ENCODE results near the gene MDM4.
"Not testable (repeated sequence)": the region's sequence is repeated elsewhere in the genome, so short reads cannot be mapped to it uniquely, and the experiment has no call there.

MDM4 gene

DNA sequence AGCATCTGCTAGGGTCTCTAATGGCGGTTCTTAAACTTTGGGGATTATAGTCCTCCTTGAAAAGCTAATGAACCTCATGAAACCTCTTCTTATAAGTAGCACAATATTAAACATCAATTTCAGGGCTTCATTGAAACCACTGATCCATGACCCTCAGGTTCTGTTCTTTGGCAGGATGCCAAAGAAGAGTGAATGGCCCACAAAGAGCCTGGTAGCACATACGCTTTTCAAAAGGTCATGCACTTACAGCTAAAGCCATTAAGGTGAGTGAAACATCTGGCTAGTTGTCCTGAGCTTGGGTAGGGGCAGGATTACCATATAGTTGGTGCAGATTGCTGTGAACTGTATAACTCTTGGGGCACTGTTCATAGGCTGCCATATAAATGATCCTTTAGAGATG, 42.3 kb downstream of the MDM4 start:
- TF ChIP-seq, protein P1, sequence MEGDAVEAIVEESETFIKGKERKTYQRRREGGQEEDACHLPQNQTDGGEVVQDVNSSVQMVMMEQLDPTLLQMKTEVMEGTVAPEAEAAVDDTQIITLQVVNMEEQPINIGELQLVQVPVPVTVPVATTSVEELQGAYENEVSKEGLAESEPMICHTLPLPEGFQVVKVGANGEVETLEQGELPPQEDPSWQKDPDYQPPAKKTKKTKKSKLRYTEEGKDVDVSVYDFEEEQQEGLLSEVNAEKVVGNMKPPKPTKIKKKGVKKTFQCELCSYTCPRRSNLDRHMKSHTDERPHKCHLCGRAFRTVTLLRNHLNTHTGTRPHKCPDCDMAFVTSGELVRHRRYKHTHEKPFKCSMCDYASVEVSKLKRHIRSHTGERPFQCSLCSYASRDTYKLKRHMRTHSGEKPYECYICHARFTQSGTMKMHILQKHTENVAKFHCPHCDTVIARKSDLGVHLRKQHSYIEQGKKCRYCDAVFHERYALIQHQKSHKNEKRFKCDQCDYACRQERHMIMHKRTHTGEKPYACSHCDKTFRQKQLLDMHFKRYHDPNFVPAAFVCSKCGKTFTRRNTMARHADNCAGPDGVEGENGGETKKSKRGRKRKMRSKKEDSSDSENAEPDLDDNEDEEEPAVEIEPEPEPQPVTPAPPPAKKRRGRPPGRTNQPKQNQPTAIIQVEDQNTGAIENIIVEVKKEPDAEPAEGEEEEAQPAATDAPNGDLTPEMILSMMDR (IDR thresholded peaks at IDR 0.05; ENCODE audit: borderline replicate concordance, control extremely low read depth, extremely low read depth, insufficient read depth, missing control alignments): no peak
- in situ Hi-C loops (cut with MboI; ENCODE audit: low sequenced_read_pairs, unreplicated experiment): no loop called here
- DNase-seq (ENCODE audit: low spot score): no peak

DNA sequence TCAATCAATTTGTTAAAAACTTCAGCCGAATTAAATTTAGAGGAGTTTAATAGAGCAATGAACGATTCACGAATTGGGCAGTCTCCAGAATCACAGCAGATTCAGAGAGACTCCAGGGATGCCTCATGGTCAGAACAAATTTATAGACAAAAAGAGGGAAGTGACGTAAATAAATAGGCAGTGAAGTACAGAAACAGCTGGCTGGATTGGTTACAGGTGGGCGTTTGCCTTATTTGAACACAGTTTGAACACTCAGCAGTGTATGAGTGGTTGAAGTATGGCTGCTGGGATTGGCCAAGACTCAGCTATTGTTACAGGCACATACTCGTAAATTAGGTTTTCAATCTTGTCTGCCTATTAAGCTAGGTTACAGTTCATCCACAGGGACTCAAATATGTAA, 43.8 kb downstream of the MDM4 start:
- in situ Hi-C loops (cut with MboI; ENCODE audit: low sequenced_read_pairs, unreplicated experiment); DNase-seq (ENCODE audit: low spot score): not testable (repeated sequence)

DNA sequence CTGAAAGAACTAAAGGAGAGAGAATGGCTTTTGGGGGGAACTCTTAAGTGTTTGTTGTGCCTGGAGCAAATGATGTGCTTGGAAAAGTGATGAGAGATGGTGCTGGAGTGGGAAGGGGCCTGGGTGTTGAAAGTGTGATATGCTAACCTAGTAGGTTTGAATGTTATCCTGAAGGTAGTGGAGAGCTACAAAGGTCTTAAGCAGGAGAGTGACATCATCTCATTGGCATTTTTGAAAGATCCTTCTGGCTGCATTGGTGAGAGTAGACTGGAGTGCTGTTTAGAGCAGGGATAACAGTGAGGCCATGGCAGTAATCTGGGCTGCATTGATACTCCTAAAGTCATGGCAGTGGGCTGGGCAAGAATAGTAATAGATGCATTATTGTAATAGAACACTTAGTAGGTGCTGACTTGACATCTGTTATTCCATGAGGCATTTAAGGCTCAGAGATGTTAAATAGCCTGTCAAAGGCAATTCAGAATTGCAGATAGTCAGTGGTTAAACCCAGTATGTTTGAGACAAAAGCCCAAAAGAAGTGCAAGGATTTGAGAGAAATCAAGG, 44.5 kb downstream of the MDM4 start:
- DNase-seq (ENCODE audit: low spot score): no peak
- TF ChIP-seq, protein P1 (IDR thresholded peaks at IDR 0.05; ENCODE audit: borderline replicate concordance, control extremely low read depth, extremely low read depth, insufficient read depth, missing control alignments): no peak
- in situ Hi-C loops (cut with MboI; ENCODE audit: low sequenced_read_pairs, unreplicated experiment): no loop called here

DNA sequence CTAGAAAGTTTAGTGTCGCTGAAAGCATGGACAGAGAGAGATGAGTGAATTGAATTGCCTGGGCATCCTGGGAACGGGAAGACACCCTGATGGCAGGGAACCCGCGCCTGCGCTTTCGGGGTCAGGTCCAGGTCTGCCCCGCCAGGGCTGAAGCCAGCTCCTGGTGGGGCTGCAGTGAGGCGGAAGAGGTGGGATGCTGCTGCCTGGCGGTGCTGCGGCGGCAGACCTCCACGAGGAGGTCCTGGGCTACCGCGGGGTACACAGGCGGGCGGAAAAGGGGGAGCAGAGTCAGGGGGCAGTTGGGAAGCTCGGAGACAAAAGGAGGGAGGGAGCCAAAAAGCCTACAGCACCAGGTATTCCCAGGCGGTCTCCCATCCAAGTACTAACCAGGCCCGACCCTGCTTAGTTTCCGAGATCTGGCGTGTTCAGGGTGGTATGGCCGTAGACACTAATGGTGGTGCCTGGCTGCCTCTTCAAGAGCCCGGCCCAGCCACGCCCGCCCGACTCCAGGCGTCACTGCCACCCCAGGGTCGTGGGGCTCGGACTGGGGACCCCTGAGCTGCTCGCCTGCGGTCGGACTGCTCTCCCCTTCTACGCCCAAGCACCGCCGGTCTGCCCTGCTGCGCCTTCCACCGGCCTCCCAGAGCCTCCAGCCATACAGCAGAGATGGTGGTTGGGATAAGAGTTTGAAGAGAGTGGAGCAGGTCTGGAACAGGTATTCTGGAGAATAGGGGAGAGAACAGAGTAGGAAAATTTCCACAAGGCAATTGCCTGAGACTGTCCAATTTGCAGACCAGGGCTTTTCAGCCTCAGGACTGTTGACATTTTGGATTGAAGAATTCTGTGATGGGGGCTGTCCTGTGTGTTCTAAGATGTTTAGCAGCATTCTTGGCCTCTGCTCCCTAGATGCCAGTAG, 46.1 kb downstream of the MDM4 start:
- no peak for DNase-seq (ENCODE audit: low spot score)
- TF ChIP-seq, protein P1 (IDR thresholded peaks at IDR 0.05; ENCODE audit: borderline replicate concordance, control extremely low read depth, extremely low read depth, insufficient read depth, missing control alignments): no peak
- in situ Hi-C loops (cut with MboI; ENCODE audit: low sequenced_read_pairs, unreplicated experiment): no loop called here

DNA sequence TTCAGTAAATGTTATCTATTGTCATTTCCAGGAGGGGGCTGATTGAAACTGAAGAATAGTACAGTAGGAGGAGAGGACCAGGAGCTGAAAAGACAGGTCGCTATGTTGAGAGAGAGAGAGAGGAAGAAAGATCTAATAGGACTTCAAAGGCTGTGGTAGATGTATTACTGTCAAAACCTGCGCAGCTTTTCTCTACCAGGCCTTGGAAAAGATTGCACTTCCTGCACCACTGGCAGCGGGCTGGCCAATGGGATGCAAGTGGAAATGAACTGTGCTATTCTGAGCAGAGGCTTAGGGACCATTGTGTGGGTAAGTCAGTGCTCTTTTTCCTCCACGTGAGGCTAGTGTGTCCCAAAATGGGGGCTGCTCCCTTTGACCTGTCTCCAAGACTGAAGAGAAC, 47.1 kb downstream of the MDM4 start:
- TF ChIP-seq, protein P1 (IDR thresholded peaks at IDR 0.05; ENCODE audit: borderline replicate concordance, control extremely low read depth, extremely low read depth, insufficient read depth, missing control alignments): no peak
- in situ Hi-C loops (cut with MboI; ENCODE audit: low sequenced_read_pairs, unreplicated experiment): no loop called here
- DNase-seq (ENCODE audit: low spot score): no peak

DNA sequence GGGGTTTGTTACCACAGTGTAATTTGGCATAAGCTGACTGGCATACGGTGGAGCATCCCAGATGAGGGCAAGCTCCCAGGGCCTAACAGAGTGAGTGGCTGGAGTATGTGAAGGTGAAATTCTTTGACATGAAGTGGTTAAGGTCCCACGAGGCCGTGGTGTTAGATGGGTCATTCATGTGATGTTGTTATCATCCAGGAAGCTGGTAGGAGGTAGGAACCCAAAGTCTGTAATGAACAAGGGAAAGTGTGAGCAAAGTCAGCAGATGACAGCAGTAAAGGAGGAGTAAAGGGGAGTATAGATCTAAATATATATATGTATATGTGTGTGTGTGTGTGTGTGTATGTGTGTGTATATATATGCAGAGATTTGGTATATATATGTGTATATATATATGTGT, 47.6 kb downstream of the MDM4 start:
- in situ Hi-C loops (cut with MboI; ENCODE audit: low sequenced_read_pairs, unreplicated experiment): no loop called here
- TF ChIP-seq, protein P1 (IDR thresholded peaks at IDR 0.05; ENCODE audit: borderline replicate concordance, control extremely low read depth, extremely low read depth, insufficient read depth, missing control alignments): no peak
- DNase-seq (ENCODE audit: low spot score): no peak

DNA sequence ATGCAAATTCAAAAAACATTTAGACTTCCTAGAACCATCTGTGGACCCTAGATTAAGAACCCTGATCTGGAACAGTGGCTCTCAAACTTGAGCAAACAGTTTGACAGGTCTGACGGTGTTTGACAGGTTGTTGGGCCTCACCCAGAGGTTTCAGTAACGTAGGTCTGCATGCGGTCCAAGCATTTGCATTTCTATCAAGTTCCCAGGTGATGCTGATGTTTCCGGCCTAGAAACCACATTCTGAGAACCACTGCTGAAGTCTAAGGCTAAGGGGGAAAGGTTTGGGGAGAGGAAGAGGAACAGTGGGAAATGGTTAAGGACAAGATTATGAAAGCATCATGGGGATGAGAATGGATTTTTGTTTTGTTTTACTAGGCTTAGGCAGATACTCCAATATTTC, 48.6 kb downstream of the MDM4 start:
- DNase-seq (ENCODE audit: low spot score): peak; percentile 72
- TF ChIP-seq, protein P1 (IDR thresholded peaks at IDR 0.05; ENCODE audit: borderline replicate concordance, control extremely low read depth, extremely low read depth, insufficient read depth, missing control alignments): no peak
- in situ Hi-C loops (cut with MboI; ENCODE audit: low sequenced_read_pairs, unreplicated experiment): loop anchor here (5.0 kb wide), 1 partner anchor 242 kb away; no protein-coding TSS in a partner anchor
